OCI-LY7 (cell line): Measurements from ENCODE around the gene CAPN9. TPM values are rescaled to one million over a fixed set of nuclear protein-coding genes. Genes with fewer than 3 reads are reported as not detected.

Source experiments
- BruUV-seq: library from RNA; stranded (reverse); fragments of 400-500 nt; replicated peaks from 2 replicates; lab custom pipeline; 2021; lab: Mats Ljungman, UMichigan
- CTCF ChIA-PET: fragments of 300-600 bp; sonication (Branson Sonifier 250); formaldehyde crosslinking; loops from one replicate; lab custom pipeline; 2022; ENCODE audit warnings: antibody characterized with exemption; ENCODE audit not compliant: unreplicated experiment; lab: Charles Lee
- POLR2A ChIA-PET: fragments of 300-600 bp; sonication (Branson Sonifier 250); formaldehyde crosslinking; loops from one replicate; lab custom pipeline; 2022; ENCODE audit warnings: antibody characterized with exemption; lab: Charles Lee
- DNase-seq: peaks from one replicate; pipeline ENCODE4 v3.0.0-alpha.2; 2015; ENCODE audit warnings: low spot score
- H2AFZ ChIP-seq: fragments of 200-600 bp; sonication (generic), shearing (Covaris generic); 2 replicates; pipeline ENCODE4 v1.6.1; 2014; ENCODE audit warnings: mild to moderate bottlenecking, antibody characterized with exemption, low read length, moderate library complexity
- H3K27ac ChIP-seq: fragments of 200-600 bp; sonication (generic); 2 replicates; pipeline ENCODE4 v1.5.1; 2014; ENCODE audit warnings: mixed run types, low read depth, mild to moderate bottlenecking, moderate library complexity, low read length, inconsistent platforms; ENCODE audit not compliant: poor library complexity, severe bottlenecking
- H3K36me3 ChIP-seq: fragments of 200-600 bp; sonication (generic); 2 replicates; pipeline ENCODE4 v1.6.1; 2014; ENCODE audit warnings: mild to moderate bottlenecking, antibody characterized with exemption, low read length, moderate library complexity, mixed read lengths; ENCODE audit not compliant: insufficient read depth
- H3K4me1 ChIP-seq: fragments of 200-600 bp; sonication (generic); 2 replicates; pipeline ENCODE4 v1.5.1; 2014; ENCODE audit warnings: mild to moderate bottlenecking, low read length; ENCODE audit not compliant: insufficient read depth, poor library complexity, severe bottlenecking
- H3K4me2 ChIP-seq: fragments of 200-600 bp; sonication (generic); 2 replicates; pipeline ENCODE4 v1.6.1; 2014; ENCODE audit warnings: mild to moderate bottlenecking, low read length
- H3K4me3 ChIP-seq: fragments of 200-600 bp; sonication (generic); 2 replicates; pipeline ENCODE4 v1.5.1; 2014; ENCODE audit warnings: mild to moderate bottlenecking, low read depth, low read length; ENCODE audit not compliant: poor library complexity, severe bottlenecking
- H3K79me2 ChIP-seq: fragments of 200-600 bp; sonication (generic); 2 replicates; pipeline ENCODE4 v1.6.1; 2016; ENCODE audit warnings: low read depth, mild to moderate bottlenecking, low read length, moderate library complexity, mixed read lengths; ENCODE audit not compliant: insufficient read depth
- H3K9me2 ChIP-seq: fragments of 200-600 bp; sonication (generic); 2 replicates; pipeline ENCODE4 v1.6.1; 2016; ENCODE audit warnings: mild to moderate bottlenecking, low read length, mixed read lengths; ENCODE audit not compliant: insufficient read depth
- H3K9me3 ChIP-seq: fragments of 200-600 bp; sonication (generic); 2 replicates; pipeline ENCODE4 v1.6.1; 2014; ENCODE audit warnings: mild to moderate bottlenecking, mixed run types, low read length, mixed read lengths
- H4K20me1 ChIP-seq: fragments of 200-600 bp; sonication (generic); 2 replicates; pipeline ENCODE4 v1.6.1; 2014; ENCODE audit warnings: mild to moderate bottlenecking, antibody characterized with exemption, low read length, moderate library complexity, mixed read lengths; ENCODE audit not compliant: insufficient read depth
- CTCF ChIP-seq: fragments of 200-600 bp; sonication (generic); conservative IDR thresholded peaks from 2 replicates; pipeline ENCODE4 v1.5.1; 2014; ENCODE audit warnings: mild to moderate bottlenecking, antibody characterized with exemption, low read length, moderate library complexity, mixed read lengths
- EZH2phosphoT487 ChIP-seq: fragments of 200-600 bp; sonication (generic); IDR thresholded peaks from 2 replicates; pipeline ENCODE4 v1.6.1; 2018; ENCODE audit warnings: low read depth, borderline replicate concordance, mild to moderate bottlenecking, mixed run types, antibody characterized with exemption, low read length, moderate library complexity, mixed read lengths
- intact Hi-C: fragments of 100-400 bp; cut with micrococcal nuclease; formaldehyde crosslinking; loops from one replicate; pipeline ENCODE4 v1.10.0; 2022; ENCODE audit not compliant: unreplicated experiment
- total RNA-seq, 2 experiments: library from RNA; depleted of rRNA in 1 of 2; stranded (reverse); fragments of >200 nt in 1 of 2; shearing (Covaris generic) in 1 of 2; gene quantifications; 2 replicates each; pipeline ENCODE4 v1.2.3, GENCODE V29; 2014 to 2022

Gene CAPN9
- total RNA-seq, 2 experiments from 2014 or later = not detected

GRCh38 chr1:230787471-230787870 is 40.3 kb downstream of the CAPN9 start:
- no peaks in the 10 kb centered on the region for H3K79me2 ChIP-seq
- POLR2A ChIA-PET = interaction anchor here (0.7 kb wide), 1 partner anchor 9 kb away, joined by 3 read pairs; no protein-coding TSS in a partner anchor
- DNase-seq = no peak
- H3K9me3 ChIP-seq = no peaks in the 10 kb centered on the region
- intact Hi-C loops = no loop called here
- H3K4me2 ChIP-seq = no peak overlapping the region
- H3K27ac ChIP-seq = no peak overlapping the region
- no TSS peak for BruUV-seq
- no peaks in the 10 kb centered on the region for H3K36me3 ChIP-seq
- CTCF ChIA-PET = no interaction called here
- no peak overlapping the region for H2AFZ ChIP-seq
- H3K4me1 ChIP-seq = no peaks in the 10 kb centered on the region
- TF ChIP-seq CTCF = no peak
- TF ChIP-seq EZH2phosphoT487 = no peak
- H3K9me2 ChIP-seq = no peaks in the 10 kb centered on the region
- no peaks in the 10 kb centered on the region for H4K20me1 ChIP-seq
- no peak overlapping the region for H3K4me3 ChIP-seq

GRCh38 chr1:230788561-230789275 is 41.5 kb downstream of the CAPN9 start:
- intact Hi-C loops = no loop called here
- Histone ChIP-seq H3K36me3 (no peaks in the 10 kb centered on the region), H3K4me1 (no peaks in the 10 kb centered on the region), H3K4me3 (no peak overlapping the region), H2AFZ (no peak overlapping the region), H3K79me2 (no peaks in the 10 kb centered on the region), H3K9me3 (no peaks in the 10 kb centered on the region), H4K20me1 (no peaks in the 10 kb centered on the region), H3K27ac (no peak overlapping the region), H3K4me2 (no peak overlapping the region), H3K9me2 (no peaks in the 10 kb centered on the region)
- no peak for TF ChIP-seq EZH2phosphoT487
- no peak for TF ChIP-seq CTCF
- ChIA-PET CTCF (no interaction called here), POLR2A (interaction anchor here (0.7 kb wide), 1 partner anchor 13 kb away, joined by 3 read pairs; no protein-coding TSS in a partner anchor)
- DNase-seq = no peak
- no TSS peak for BruUV-seq

GRCh38 chr1:230790026-230790425 is 42.8 kb downstream of the CAPN9 start:
- no peak overlapping the region for H3K4me3 ChIP-seq
- BruUV-seq = no TSS peak
- TF ChIP-seq CTCF = no peak
- TF ChIP-seq EZH2phosphoT487 = no peak
- H3K27ac ChIP-seq = no peak overlapping the region
- DNase-seq = no peak
- H4K20me1 ChIP-seq = no peaks in the 10 kb centered on the region
- H3K36me3 ChIP-seq = no peaks in the 10 kb centered on the region
- no peaks in the 10 kb centered on the region for H3K79me2 ChIP-seq
- H2AFZ ChIP-seq = no peak overlapping the region
- intact Hi-C loops = no loop called here
- no peak overlapping the region for H3K4me2 ChIP-seq
- H3K9me2 ChIP-seq = no peaks in the 10 kb centered on the region
- H3K4me1 ChIP-seq = no peaks in the 10 kb centered on the region
- POLR2A ChIA-PET = no interaction called here
- CTCF ChIA-PET = no interaction called here
- no peaks in the 10 kb centered on the region for H3K9me3 ChIP-seq
